SK-N-MC (cell line): ENCODE data around the gene XRCC1.
A peak's percentile ranks its signal among the peaks of the same experiment; 100 is the strongest.

ENCODE experiments used
- DNase-seq: peaks from one replicate; pipeline ENCODE4 v3.0.0-alpha.2; 2011; ENCODE audit warnings: low read depth, low spot score
- H3K27ac ChIP-seq: fragments of 200-600 bp; sonication (generic); 2 replicates; pipeline ENCODE4 v1.5.1; 2016; ENCODE audit warnings: mixed run types
- H3K36me3 ChIP-seq: fragments of 200-600 bp; sonication (generic); 2 replicates; pipeline ENCODE4 v1.6.1; 2017; ENCODE audit warnings: antibody characterized with exemption, low read length, mixed read lengths; ENCODE audit not compliant: insufficient read depth
- H3K4me3 ChIP-seq: fragments of 200-600 bp; sonication (generic); 2 replicates; pipeline ENCODE4 v1.5.1; 2016
- H3K9ac ChIP-seq: fragments of 200-600 bp; sonication (generic); 2 replicates; pipeline ENCODE4 v1.8.0; 2017; ENCODE audit warnings: mixed run types, mixed read lengths; ENCODE audit not compliant: insufficient read length
- H3K9me3 ChIP-seq: fragments of 200-600 bp; sonication (generic); 2 replicates; pipeline ENCODE4 v1.6.1; 2017; ENCODE audit warnings: low read depth, mild to moderate bottlenecking, antibody characterized with exemption, low read length, moderate library complexity, mixed read lengths
- EZH2 ChIP-seq: fragments of 200-600 bp; sonication (generic); IDR thresholded peaks from one replicate; pipeline ENCODE4 v1.6.1; 2017; ENCODE audit warnings: antibody characterized with exemption
- FOXP2 ChIP-seq: optimal IDR thresholded peaks from 2 replicates; pipeline ENCODE3; 2011; ENCODE audit warnings: mild to moderate bottlenecking, moderate library complexity; ENCODE audit not compliant: insufficient read depth; ENCODE audit errors: extremely low read length, control extremely low read depth
- POLR2AphosphoS5 ChIP-seq: IDR thresholded peaks from 2 replicates; pipeline ENCODE4 v1.6.1; 2012; ENCODE audit warnings: mild to moderate bottlenecking, low read depth, low read length, borderline replicate concordance

Gene XRCC1

DNA sequence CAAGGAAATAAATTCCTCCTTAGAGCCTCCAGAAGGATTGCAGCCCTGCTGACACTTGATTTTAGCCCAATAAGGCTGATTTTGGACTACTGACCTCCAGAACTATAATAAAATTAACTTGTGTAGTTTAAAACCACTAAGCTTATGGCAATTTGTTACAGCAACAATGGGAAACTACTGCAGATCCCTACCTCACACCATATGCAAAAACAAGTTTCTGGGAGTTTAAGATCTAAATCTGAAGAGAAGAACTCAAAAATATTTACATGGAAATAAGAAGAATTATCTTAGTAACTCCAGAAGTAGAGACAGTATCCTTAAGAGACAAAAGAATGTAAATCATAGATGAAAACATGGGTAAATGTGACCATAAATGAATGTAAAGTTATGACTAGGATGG lies 36.4 kb downstream of the XRCC1 start:
- Histone ChIP-seq H3K36me3 (peaks cover 40% of the 10 kb centered on the region), H3K27ac (no peak overlapping the region), H3K4me3 (no peak overlapping the region), H3K9me3 (no peaks in the 10 kb centered on the region), H3K9ac (no peak overlapping the region)
- no peak for DNase-seq
- TF ChIP-seq FOXP2 (no peak), EZH2 (no peak), POLR2AphosphoS5 (no peak)

- Histone ChIP-seq H3K36me3 (peaks cover 16% of the 10 kb centered on the region), H3K9me3 (no peaks in the 10 kb centered on the region), H3K4me3 (no peak overlapping the region), H3K9ac (no peak overlapping the region), H3K27ac (no peak overlapping the region)
- TF ChIP-seq POLR2AphosphoS5 = no peak
- no peak for TF ChIP-seq FOXP2
- no peak for TF ChIP-seq EZH2
- DNase-seq = no peak
Measured at GRCh38 chr19:43534816-43535761, 40.2 kb downstream of the XRCC1 start.

GRCh38 chr19:43534305-43534815 lies 41.0 kb downstream of the XRCC1 start:
- H3K9ac ChIP-seq = no peak overlapping the region
- no peaks in the 10 kb centered on the region for H3K9me3 ChIP-seq
- peaks cover 13% of the 10 kb centered on the region for H3K36me3 ChIP-seq
- no peak overlapping the region for H3K27ac ChIP-seq
- TF ChIP-seq POLR2AphosphoS5 = no peak
- TF ChIP-seq FOXP2 = no peak
- no peak for TF ChIP-seq EZH2
- DNase-seq = no peak
- H3K4me3 ChIP-seq = no peak overlapping the region

- Histone ChIP-seq H3K4me3 (peak overlapping the region; percentile 58), H3K27ac (no peak overlapping the region), H3K36me3 (peaks cover 7% of the 10 kb centered on the region), H3K9me3 (no peaks in the 10 kb centered on the region), H3K9ac (no peak overlapping the region)
- peak; percentile 98 for DNase-seq
- TF ChIP-seq POLR2AphosphoS5 (0 out of 2 replicates have a peak, but pooled peaks have one; percentile 23), EZH2 (no peak), FOXP2 (no peak)
Measured at GRCh38 chr19:43533546-43534304, 41.6 kb downstream of the XRCC1 start.

DNA sequence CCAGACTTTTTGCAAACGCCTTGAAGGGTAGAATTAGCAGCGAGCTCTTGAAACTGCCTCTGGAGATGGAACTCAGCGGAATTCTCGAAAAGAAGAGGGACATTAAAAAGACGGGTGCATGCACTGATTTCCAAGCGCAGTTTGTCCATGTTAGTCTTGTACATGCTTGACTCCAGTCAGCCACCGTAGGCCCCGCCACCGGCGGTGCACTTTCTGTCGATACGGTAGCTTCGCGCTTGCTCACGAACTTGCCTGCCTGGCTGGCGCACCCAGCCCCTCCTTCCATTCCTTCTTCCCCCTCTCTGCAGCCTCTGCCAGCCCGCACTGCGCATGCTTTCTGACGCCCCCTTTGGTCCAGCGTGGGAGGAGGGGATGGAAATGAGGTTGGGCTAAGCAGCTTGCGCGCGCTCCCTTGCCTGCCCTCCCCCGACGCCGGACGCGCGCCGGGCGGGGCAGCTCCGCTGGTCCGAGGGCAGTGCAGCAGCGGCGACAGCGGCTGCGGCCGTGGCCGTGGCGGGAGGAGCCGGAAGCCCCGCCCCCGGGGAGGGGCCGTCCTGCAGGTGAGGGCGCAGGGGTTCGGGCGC lies 42.3 kb downstream of the XRCC1 start, which contains the start of gene ZNF575:
Gene ZNF575, plus strand, starts transcription at position 227 of the 584 bp plus-strand sequence. CDS start 1,235 bp downstream, outside the sequence.
- Histone ChIP-seq H3K27ac (no peak within 1 kb of the TSS), H3K9me3 (no peaks in the 10 kb centered on the region), H3K4me3 (peak within 1 kb of the TSS; percentile 58), H3K36me3 (no peaks in the 10 kb centered on the region; the same call in 1 of the 2 replicates), H3K9ac (no peak within 1 kb of the TSS)
- no peak for DNase-seq
- TF ChIP-seq FOXP2 (no peak), EZH2 (no peak), POLR2AphosphoS5 (peak; percentile 47)

DNA sequence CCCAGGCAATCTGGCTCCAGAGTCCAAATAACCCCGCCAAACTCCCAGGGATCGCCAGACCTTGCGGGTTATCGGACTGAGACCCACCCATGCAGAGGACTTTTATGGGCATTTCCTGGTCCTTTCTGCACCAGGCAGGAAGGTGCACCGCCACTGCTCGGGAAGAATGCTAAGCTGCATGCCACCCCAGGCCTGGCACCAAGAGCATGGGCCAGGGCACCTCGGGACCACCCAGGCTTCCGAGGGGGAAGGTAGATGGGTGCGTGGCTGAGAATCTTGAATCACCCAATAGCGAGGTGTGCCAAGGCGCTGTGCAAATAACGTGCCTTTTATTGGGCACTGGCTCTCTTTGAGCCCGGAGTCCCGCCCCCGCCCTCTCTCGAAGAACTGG lies 42.8 kb downstream of the XRCC1 start:
- no peak for DNase-seq
- TF ChIP-seq EZH2 (no peak), POLR2AphosphoS5 (no peak), FOXP2 (no peak)
- H3K27ac ChIP-seq = no peak overlapping the region

DNA sequence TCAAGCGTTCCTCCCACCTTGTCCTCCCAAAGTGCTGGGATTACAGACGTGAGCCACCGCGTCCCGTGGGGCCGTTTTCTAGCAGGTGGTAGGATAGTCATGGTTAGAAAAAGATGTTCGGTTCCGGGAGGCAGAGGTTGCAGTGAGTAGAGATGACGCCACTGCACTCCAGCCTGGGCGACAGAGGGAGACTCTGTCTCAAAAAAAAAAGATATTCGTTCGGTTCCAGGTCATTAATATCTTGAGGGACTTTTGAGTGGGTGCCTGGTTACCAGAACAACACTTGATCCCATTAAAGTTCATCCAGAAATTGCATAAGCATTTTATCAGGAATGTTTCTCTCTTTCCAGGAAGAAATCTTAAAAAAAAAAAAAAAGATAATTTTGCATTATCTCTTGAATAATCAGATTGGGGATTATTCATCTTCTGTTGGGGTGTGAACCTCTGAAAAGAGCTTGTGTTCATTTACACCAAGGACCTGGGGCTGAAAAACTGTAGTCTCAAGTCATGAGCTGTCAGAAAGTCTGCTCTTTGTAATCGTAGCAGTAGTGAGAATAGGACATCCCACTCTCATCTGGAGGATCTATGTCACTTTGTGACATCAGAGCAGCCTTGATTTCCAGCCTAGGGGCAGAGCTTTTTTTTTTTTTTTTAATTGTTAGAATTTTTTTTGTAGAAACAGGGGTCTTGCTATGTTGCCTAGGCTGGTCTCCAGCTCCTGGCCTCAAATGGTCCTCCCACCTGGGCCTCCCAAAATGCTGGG lies 47.3 kb downstream of the XRCC1 start:
- DNase-seq = no peak
- no peak overlapping the region for H3K27ac ChIP-seq
- H3K9me3 ChIP-seq = no peaks in the 10 kb centered on the region
- H3K9ac ChIP-seq = no peak overlapping the region
- no peak overlapping the region for H3K4me3 ChIP-seq
- TF ChIP-seq FOXP2 (no peak), POLR2AphosphoS5 (no peak), EZH2 (no peak)
- no peaks in the 10 kb centered on the region for H3K36me3 ChIP-seq

More for the DNA sequence above, 42.8 kb downstream of the XRCC1 start:
- no peak overlapping the region for H3K4me3 ChIP-seq
- no peaks in the 10 kb centered on the region for H3K36me3 ChIP-seq
- no peak overlapping the region for H3K9ac ChIP-seq
- H3K9me3 ChIP-seq = no peaks in the 10 kb centered on the region
